Stomach smooth muscle (tissue), 2 donors: Measurements from ENCODE around the gene PLCG1.
A peak's percentile ranks its signal among the peaks of the same experiment; 100 is the strongest.
"Not testable (repeated sequence)": the region's sequence is repeated elsewhere in the genome, so short reads cannot be mapped to it uniquely, and the experiment has no call there.

Source experiments
- H3K27ac ChIP-seq: one replicate; pipeline ENCODE4 v1.7.0; 2013; ENCODE audit warnings: mild to moderate bottlenecking, low read length, inconsistent platforms
- H3K27me3 ChIP-seq, 2 donors: one replicate each; pipeline ENCODE4 v1.7.0; 2013; ENCODE audit warnings: low read length in 2 of 2; ENCODE audit not compliant: insufficient read depth in 2 of 2, control insufficient read depth in 1 of 2
- H3K36me3 ChIP-seq, 2 donors: one replicate each; pipeline ENCODE4 v1.7.0; 2013; ENCODE audit warnings: low read length in 2 of 2; ENCODE audit not compliant: control insufficient read depth in 2 of 2, insufficient read depth in 2 of 2
- H3K4me1 ChIP-seq: one replicate; pipeline ENCODE4 v1.7.0; 2013; ENCODE audit warnings: low read length; ENCODE audit not compliant: control insufficient read depth, insufficient read depth
- H3K4me3 ChIP-seq, 2 donors: one replicate each; pipeline ENCODE4 v1.7.0; 2013; ENCODE audit warnings: low read length in 2 of 2
- H3K9ac ChIP-seq, 2 donors: one replicate each; pipeline ENCODE4 v1.7.0; 2013; ENCODE audit warnings: low read length in 2 of 2, mild to moderate bottlenecking in 1 of 2
- H3K9me3 ChIP-seq, 2 donors: one replicate each; pipeline ENCODE4 v1.7.0; 2013; ENCODE audit warnings: low read length in 2 of 2; ENCODE audit not compliant: control insufficient read depth in 2 of 2
- donor health status: healthy.
- donor health status: Pancreatic carcinoma.

PLCG1 gene

GRCh38 chr20:41125530-41126457, 11.5 kb upstream of the PLCG1 start:
- H3K9me3 ChIP-seq: no peaks in the 10 kb centered on the region
- H3K9ac ChIP-seq: no peak overlapping the region
- H3K27me3 ChIP-seq: no peaks in the 10 kb centered on the region
- peaks cover 5% of the 10 kb centered on the region for H3K4me1 ChIP-seq
- no peak overlapping the region for H3K27ac ChIP-seq
- H3K36me3 ChIP-seq: peaks cover 27 to 40% of the 10 kb centered on the region in 2 donors
- H3K4me3 ChIP-seq: no peak overlapping the region

GRCh38 chr20:41126719-41127118, 10.6 kb upstream of the PLCG1 start:
- Histone ChIP-seq H3K27ac (no peak overlapping the region), H3K9ac (no peak overlapping the region), H3K4me3 (no peak overlapping the region), H3K9me3 (no peaks in the 10 kb centered on the region), H3K36me3 (peaks cover 18 to 31% of the 10 kb centered on the region in 2 donors), H3K4me1 (peaks cover 5% of the 10 kb centered on the region), H3K27me3 (no peaks in the 10 kb centered on the region)

GRCh38 chr20:41128317-41128716, 9.0 kb upstream of the PLCG1 start:
- H3K4me1 ChIP-seq, H3K27ac ChIP-seq, H3K9me3 ChIP-seq, H3K4me3 ChIP-seq, H3K9ac ChIP-seq, H3K27me3 ChIP-seq: not testable (repeated sequence)
- H3K36me3 ChIP-seq: peaks cover 4 to 17% of the 10 kb centered on the region in 2 donors

- Histone ChIP-seq H3K27me3 (no peaks in the 10 kb centered on the region), H3K4me1 (peaks cover 8% of the 10 kb centered on the region), H3K36me3 (no peaks in the 10 kb centered on the region), H3K4me3 (no peak overlapping the region), H3K27ac (no peak overlapping the region), H3K9ac (no peak overlapping the region), H3K9me3 (no peaks in the 10 kb centered on the region)
Measured at GRCh38 chr20:41131594-41132387, 5.6 kb upstream of the PLCG1 start.

GRCh38 chr20:41132388-41132775, 5.0 kb upstream of the PLCG1 start:
- not testable (repeated sequence) for H3K27me3 ChIP-seq, H3K4me1 ChIP-seq, H3K9me3 ChIP-seq, H3K36me3 ChIP-seq, H3K4me3 ChIP-seq, H3K9ac ChIP-seq, H3K27ac ChIP-seq

- Histone ChIP-seq H3K36me3 (no peaks in the 10 kb centered on the region), H3K9me3 (no peaks in the 10 kb centered on the region), H3K27ac (no peak overlapping the region), H3K27me3 (no peaks in the 10 kb centered on the region), H3K4me1 (peaks cover 15% of the 10 kb centered on the region), H3K9ac (no peak overlapping the region), H3K4me3 (no peak overlapping the region)
Measured at GRCh38 chr20:41133709-41134361, 3.5 kb upstream of the PLCG1 start.

- Histone ChIP-seq H3K9me3 (no peaks in the 10 kb centered on the region), H3K4me3 (no peak overlapping the region), H3K9ac (peak overlapping the region in 1 of 2 donors; percentile 21), H3K27me3 (no peaks in the 10 kb centered on the region), H3K4me1 (peaks cover 23% of the 10 kb centered on the region), H3K27ac (no peak overlapping the region), H3K36me3 (no peaks in the 10 kb centered on the region)
Measured at GRCh38 chr20:41134362-41135186, 2.8 kb upstream of the PLCG1 start.

GRCh38 chr20:41135187-41135887, 2.0 kb upstream of the PLCG1 start:
- no peak overlapping the region for H3K4me3 ChIP-seq
- peak overlapping the region in 1 of 2 donors; percentile 21 for H3K9ac ChIP-seq
- H3K27me3 ChIP-seq: no peaks in the 10 kb centered on the region
- H3K9me3 ChIP-seq: no peaks in the 10 kb centered on the region
- no peak overlapping the region for H3K27ac ChIP-seq
- no peaks in the 10 kb centered on the region for H3K36me3 ChIP-seq
- H3K4me1 ChIP-seq: peaks cover 30% of the 10 kb centered on the region

GRCh38 chr20:41135888-41136679, 1.3 kb upstream of the PLCG1 start:
- Histone ChIP-seq H3K4me1 (peaks cover 38% of the 10 kb centered on the region), H3K9ac (peak overlapping the region; percentile 73 to 76), H3K4me3 (peak overlapping the region; percentile 68 to 84), H3K27ac (peak overlapping the region; percentile 60), H3K27me3 (no peaks in the 10 kb centered on the region), H3K9me3 (no peaks in the 10 kb centered on the region), H3K36me3 (no peaks in the 10 kb centered on the region)
